HG02885 (cell line): ENCODE data around the gene S100A5.

Source experiments
- ATAC-seq: cut with Tn5 transposase; IDR thresholded peaks from one replicate; pipeline ENCODE4 v1.9.1; 2021; ENCODE audit warnings: mild to moderate bottlenecking; ENCODE audit not compliant: unreplicated experiment, poor library complexity

Gene S100A5

DNA sequence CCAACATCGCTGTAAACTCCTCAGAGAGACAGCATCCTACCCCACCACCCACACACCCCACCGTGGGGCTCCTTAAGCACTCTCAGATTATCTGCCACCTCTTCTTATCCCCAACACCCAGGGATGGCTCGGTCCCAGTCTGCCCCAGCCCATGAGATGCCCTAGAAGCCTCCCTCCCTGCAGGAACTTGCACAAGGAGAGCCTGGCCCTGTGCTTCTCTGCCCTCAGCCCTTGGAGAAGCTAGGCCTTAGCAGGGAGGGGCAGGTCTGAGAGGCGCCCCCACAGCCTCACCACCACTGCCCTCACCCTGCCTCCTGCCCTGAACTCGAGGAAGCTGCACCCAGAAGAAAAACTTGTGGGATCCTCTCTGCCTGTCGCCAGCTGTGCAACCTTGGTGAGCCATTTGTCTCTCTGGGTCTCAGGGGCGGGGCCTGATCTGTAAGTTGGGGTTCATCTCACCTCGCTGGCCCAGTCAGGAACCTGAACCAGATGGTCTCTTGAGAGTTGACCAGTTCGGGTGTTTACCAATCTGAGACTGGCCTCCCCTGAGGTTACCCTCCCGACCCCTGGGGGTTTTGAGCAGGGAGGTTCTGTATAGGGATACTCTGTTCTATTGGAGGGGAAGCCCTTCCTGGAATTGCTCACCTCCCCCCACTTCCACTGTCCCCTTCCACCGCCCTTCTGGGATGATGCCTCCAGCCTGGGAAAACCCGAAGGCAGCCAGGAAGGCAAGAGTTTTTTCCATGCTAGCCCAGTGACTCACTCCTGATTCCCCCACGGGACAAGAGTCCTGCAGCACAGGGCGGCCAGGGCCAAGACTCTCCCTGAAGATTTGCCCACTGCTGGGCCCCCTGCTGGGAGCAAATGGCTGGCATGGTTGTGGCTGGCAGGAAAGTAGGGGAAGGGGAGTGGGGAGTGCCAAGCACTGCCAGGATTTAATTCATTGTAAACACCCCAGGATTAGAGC lies 8.3 kb upstream of the S100A5 start, which contains the start of gene S100A3:
Gene S100A3, minus strand, starts transcription at position 537 of the 967 bp plus-strand sequence. CDS start 773 bp downstream, outside the sequence.
- ATAC-seq, result no peak

- ATAC-seq, result no peak
Observed at GRCh38 chr1:153547560-153548551, 7.1 kb upstream of the S100A5 start.

- ATAC-seq, result no peak
Observed at GRCh38 chr1:153546796-153547559, 6.2 kb upstream of the S100A5 start.

DNA sequence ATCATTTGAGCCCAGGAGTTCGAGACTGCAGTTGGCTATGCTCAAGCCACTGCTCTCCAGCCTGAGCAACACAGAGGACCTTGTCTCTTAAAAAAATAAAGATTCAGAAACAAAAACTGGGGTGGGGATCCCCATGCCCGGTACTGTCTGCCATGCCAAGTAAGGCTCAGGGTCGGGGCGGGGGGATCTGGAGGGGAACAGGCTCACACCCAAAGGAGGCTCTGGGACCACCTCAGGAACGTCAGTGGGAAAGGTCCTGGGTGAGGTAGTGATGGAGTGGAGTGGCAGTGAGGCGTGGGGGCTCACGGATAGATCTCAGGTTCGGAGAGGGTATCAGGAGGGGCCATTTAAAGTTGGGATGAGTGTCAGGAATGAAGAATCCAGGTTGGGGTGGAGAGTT lies 5.6 kb upstream of the S100A5 start:
- no peak for ATAC-seq

DNA sequence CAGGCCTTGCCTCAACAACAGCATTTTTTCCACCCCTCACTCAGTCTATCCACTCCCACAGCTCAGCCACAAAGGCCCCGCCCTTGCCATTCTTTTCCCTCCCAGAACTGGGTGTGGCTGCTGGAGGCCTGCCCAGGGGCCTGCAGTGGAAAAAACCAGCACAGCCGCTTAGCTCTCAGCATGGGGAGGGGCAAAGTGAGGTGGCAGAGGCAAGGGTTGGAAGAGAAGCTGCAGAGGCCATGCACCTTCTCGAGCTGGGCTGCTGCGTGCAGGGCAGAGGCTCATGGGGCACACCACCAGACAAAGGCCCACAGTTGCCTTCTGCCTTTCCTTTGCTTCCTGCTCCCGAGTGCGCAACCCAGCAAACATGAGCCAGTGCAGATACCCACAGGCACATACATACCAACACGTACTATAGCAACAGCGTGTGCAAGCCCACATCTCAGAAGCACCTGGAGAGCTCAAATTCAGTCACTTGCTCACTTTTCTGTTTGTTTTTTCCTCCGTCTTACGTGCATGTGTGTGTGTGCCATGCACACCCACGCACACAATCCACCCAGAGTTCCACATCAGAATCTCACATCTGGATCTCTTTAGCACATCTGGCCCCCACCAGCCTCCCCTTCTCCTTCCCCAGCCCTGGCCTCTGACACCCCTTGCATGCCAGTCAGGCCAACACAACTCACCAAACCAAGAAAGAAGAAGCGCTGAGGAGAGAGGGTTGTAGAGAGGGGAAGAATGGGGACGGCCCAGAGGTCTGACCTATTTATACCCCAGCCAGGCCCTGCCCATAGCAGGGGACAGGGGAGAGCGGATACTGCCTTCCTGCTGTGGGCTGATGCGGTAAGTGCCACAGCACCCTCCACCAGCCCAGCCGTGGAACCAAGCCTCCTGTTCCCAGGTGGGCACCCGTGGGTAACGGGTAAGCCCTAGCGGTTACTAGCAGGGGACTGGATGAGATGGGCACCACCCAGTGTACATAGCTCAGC lies 4.6 kb upstream of the S100A5 start, which contains the start of gene S100A4:
Gene S100A4, minus strand, starts transcription at position 740 of the 989 bp plus-strand sequence. CDS start 1,012 bp downstream, outside the sequence.
- no peak for ATAC-seq

DNA sequence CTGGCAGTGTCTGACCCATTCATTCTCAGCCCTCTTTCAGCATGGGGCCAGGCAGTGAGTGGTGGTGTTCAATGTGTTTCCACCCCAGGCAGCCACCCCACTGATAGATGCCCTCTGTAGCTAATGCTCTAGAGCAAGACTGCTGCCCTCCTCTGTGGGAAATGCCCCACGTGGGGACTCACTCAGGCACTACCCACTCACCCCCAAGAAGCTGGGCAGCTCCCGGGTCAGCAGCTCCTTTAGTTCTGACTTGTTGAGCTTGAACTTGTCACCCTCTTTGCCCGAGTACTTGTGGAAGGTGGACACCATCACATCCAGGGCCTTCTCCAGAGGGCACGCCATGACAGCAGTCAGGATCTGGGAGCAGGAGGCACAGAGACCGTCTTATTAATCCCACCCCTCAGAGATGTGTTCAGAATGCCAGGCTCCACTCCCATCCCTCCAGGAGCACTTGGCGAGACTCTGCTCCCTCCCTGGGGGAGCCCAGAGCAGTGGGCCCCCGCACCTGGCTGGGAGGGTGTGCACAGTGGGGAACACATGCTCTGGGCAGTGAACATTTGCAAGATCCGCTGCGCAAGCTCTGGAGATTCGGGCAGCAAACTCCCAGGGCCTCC lies 3.8 kb upstream of the S100A5 start:
- ATAC-seq, result no peak

DNA sequence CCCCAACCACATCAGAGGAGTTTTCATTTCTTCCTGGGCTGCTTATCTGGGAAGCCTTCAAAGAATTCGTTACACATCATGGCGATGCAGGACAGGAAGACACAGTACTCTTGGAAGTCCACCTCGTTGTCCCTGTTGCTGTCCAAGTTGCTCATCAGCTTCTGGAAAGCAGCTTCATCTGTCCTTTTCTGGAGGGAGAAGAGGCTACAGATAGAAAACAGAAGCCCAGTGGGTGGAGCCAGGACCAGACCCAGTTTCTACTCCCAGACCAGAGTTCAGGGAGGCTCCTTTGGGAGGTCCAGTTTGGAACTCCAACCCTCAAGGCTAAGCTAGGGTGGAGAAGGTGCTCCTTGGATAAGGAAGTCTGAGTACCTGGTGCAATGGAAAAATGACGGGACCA lies 3.0 kb upstream of the S100A5 start:
- ATAC-seq, result no peak

GRCh38 chr1:153542956-153543711 lies 2.4 kb upstream of the S100A5 start:
- ATAC-seq, result no peak

GRCh38 chr1:153541641-153542590 lies 1.2 kb upstream of the S100A5 start:
- ATAC-seq, result no peak

DNA sequence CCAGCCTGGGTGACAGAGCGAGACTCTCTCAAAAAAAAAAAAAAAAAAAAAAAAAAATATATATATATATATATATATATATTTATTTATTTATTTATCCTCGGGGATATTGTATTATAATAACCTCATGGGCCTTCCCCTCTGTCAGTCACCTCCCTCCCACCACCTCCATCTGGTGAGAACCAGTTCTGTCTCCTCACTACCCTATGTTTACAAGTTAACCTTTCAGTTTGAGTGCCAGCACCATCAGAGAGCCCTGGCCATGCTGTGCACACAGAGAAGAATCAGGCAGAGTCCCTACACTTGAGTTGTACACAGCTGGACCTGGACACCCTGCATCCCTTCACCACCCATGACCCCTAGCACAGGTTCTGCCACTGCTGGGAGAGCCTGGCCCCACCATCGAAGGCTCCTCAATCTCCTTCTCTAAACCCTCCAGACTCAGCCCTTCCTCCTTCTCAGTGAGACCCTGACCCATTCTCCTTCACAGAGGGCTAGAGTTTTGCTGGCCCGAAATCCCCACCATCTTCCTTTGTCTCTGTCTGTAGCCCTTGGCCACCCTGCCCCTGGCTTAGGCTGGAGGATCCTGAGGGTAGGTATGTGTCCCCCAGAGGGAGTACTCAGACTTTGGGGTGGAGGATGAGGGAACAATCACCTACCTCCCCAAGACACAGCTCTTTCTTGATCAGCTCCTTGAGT lies 1.2 kb downstream of the S100A5 start:
- ATAC-seq, result no peak

GRCh38 chr1:153538315-153538821 lies 2.4 kb downstream of the S100A5 start:
- no peak for ATAC-seq

DNA sequence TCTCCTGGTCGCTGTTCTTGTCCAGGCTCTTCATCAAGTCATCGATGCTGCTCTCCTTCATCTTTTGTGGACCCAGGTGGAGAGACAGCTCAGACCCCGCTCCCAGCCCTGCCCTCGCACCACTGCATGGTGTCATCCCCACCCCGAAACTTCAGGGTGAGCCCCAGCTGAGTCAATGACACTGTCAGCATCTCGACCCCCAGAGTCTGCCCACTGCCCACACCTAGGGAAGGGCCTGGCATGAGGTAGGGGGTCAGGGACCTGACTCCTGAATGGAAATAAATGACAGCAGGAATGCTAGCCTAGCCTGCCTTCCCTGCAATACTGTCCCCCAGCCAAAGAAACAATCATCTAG lies 3.4 kb downstream of the S100A5 start:
- no peak for ATAC-seq

DNA sequence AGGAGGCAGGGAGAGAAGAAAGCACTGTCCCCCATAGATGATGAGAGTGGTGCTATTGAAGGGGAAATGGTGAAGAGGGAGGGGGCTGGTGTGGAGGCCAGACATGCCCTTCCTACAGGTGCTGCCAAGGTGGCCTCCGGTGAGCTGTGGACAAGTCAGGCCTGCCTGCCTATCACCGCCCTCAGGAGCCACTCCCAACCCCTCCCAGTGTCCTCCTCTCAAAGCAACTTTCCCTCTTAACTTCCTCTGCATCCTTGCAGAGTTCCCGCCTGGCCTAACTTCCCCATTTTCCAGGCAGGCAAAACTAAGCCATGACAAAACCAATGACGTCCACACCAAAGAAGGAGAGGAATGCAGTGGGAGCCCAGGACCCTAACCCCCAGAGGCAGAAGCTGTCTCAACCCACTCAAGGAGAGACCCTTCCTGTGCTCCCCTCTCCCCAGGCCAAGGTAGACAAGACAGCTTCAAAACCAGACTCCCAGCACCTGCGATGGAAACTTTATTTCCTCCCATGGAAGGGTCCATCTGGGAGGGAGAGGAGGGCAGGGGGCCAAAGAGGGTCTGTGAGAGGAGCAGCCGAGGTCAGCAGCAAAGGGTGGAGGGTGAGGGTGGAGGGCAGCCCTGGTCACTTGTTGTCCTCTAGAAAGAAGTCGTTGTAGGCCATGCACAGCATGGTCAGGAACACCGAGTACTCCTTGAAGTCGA lies 3.9 kb downstream of the S100A5 start:
- ATAC-seq, result no peak

- ATAC-seq, result no peak
Observed at GRCh38 chr1:153536012-153536670, 4.6 kb downstream of the S100A5 start.
